ENCODE results near the gene SLC5A6.

DNA sequence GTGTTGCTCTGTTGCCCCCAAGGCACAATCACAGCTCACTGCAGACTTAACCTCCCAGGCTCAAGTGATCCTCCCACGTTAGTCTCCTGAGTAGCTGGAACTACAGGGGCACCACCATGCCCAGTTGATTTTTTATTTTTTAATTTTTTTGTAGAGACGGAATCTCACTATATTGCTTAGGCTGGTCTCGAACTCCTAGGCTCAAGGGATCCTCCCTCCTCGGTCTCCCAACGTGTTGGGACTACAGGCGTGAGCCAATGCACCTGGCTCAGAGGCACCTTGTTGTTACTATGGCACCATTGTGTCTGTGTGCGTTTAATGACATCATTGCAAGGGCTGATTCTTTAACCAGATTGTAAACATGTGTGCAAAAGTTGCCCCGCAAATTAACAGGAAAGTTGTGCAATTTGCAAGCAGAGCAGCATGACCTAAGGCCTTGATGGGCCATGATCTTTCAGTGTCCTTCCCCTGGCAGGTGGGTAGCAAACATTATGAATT, 40.7 kb downstream of the SLC5A6 start:
- TF ChIP-seq, protein P1, sequence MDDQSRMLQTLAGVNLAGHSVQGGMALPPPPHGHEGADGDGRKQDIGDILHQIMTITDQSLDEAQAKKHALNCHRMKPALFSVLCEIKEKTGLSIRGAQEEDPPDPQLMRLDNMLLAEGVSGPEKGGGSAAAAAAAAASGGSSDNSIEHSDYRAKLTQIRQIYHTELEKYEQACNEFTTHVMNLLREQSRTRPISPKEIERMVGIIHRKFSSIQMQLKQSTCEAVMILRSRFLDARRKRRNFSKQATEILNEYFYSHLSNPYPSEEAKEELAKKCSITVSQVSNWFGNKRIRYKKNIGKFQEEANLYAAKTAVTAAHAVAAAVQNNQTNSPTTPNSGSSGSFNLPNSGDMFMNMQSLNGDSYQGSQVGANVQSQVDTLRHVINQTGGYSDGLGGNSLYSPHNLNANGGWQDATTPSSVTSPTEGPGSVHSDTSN (IDR thresholded peaks at IDR 0.05): no peak
- TF ChIP-seq POLR2A (IDR thresholded peaks at IDR 0.05; ENCODE audit: low read length) (no peak), EP300 (IDR thresholded peaks at IDR 0.05) (no peak), BHLHE40 (IDR thresholded peaks at IDR 0.05; ENCODE audit: low read depth, low read length) (no peak), CHD4 (IDR thresholded peaks at IDR 0.05; ENCODE audit: borderline replicate concordance) (no peak), HDAC2 (IDR thresholded peaks at IDR 0.05) (no peak), ESRRA (IDR thresholded peaks at IDR 0.05; ENCODE audit: borderline replicate concordance, low read length) (no peak), RFX5 (IDR thresholded peaks at IDR 0.05) (no peak), MYC (IDR thresholded peaks at IDR 0.05; ENCODE audit: borderline replicate concordance, low read length) (no peak), RAD21 (conservative IDR thresholded peaks at IDR 0.05 in 1 of 2, IDR thresholded peaks at IDR 0.05 in 1 of 2) (no peak)
- TF ChIP-seq, protein P2, sequence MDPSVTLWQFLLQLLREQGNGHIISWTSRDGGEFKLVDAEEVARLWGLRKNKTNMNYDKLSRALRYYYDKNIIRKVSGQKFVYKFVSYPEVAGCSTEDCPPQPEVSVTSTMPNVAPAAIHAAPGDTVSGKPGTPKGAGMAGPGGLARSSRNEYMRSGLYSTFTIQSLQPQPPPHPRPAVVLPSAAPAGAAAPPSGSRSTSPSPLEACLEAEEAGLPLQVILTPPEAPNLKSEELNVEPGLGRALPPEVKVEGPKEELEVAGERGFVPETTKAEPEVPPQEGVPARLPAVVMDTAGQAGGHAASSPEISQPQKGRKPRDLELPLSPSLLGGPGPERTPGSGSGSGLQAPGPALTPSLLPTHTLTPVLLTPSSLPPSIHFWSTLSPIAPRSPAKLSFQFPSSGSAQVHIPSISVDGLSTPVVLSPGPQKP (IDR thresholded peaks at IDR 0.05; ENCODE audit: low read depth, low read length): no peak
- TF ChIP-seq, protein P3, sequence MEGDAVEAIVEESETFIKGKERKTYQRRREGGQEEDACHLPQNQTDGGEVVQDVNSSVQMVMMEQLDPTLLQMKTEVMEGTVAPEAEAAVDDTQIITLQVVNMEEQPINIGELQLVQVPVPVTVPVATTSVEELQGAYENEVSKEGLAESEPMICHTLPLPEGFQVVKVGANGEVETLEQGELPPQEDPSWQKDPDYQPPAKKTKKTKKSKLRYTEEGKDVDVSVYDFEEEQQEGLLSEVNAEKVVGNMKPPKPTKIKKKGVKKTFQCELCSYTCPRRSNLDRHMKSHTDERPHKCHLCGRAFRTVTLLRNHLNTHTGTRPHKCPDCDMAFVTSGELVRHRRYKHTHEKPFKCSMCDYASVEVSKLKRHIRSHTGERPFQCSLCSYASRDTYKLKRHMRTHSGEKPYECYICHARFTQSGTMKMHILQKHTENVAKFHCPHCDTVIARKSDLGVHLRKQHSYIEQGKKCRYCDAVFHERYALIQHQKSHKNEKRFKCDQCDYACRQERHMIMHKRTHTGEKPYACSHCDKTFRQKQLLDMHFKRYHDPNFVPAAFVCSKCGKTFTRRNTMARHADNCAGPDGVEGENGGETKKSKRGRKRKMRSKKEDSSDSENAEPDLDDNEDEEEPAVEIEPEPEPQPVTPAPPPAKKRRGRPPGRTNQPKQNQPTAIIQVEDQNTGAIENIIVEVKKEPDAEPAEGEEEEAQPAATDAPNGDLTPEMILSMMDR (IDR thresholded peaks at IDR 0.05): no peak
- TF ChIP-seq, protein P4, sequence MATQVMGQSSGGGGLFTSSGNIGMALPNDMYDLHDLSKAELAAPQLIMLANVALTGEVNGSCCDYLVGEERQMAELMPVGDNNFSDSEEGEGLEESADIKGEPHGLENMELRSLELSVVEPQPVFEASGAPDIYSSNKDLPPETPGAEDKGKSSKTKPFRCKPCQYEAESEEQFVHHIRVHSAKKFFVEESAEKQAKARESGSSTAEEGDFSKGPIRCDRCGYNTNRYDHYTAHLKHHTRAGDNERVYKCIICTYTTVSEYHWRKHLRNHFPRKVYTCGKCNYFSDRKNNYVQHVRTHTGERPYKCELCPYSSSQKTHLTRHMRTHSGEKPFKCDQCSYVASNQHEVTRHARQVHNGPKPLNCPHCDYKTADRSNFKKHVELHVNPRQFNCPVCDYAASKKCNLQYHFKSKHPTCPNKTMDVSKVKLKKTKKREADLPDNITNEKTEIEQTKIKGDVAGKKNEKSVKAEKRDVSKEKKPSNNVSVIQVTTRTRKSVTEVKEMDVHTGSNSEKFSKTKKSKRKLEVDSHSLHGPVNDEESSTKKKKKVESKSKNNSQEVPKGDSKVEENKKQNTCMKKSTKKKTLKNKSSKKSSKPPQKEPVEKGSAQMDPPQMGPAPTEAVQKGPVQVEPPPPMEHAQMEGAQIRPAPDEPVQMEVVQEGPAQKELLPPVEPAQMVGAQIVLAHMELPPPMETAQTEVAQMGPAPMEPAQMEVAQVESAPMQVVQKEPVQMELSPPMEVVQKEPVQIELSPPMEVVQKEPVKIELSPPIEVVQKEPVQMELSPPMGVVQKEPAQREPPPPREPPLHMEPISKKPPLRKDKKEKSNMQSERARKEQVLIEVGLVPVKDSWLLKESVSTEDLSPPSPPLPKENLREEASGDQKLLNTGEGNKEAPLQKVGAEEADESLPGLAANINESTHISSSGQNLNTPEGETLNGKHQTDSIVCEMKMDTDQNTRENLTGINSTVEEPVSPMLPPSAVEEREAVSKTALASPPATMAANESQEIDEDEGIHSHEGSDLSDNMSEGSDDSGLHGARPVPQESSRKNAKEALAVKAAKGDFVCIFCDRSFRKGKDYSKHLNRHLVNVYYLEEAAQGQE (IDR thresholded peaks at IDR 0.05): no peak
